ENCODE measurements around the gene KRT81.

DNA sequence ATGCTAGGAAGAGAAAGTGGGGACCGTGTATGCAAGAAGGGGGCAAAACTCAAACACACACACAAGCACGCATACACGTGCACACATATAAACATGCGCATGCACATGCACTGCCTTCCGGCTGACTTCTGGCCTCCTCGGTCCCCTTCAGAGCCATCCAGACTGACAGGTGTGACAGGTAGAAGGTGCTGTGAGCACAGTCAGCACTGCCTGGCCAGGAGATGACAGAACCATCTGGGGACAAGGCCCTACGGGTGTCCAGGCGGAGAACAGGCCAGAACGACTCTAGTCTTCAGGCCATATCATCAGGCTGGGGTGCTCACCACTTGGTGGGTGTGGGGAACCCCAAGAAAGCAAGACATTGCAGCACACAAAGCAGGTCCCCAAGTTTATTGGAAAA is 22.6 kb upstream of the KRT81 start:
- TF ChIP-seq POLR2A (IDR thresholded peaks at IDR 0.05), result no peak
- TF ChIP-seq, protein P1, sequence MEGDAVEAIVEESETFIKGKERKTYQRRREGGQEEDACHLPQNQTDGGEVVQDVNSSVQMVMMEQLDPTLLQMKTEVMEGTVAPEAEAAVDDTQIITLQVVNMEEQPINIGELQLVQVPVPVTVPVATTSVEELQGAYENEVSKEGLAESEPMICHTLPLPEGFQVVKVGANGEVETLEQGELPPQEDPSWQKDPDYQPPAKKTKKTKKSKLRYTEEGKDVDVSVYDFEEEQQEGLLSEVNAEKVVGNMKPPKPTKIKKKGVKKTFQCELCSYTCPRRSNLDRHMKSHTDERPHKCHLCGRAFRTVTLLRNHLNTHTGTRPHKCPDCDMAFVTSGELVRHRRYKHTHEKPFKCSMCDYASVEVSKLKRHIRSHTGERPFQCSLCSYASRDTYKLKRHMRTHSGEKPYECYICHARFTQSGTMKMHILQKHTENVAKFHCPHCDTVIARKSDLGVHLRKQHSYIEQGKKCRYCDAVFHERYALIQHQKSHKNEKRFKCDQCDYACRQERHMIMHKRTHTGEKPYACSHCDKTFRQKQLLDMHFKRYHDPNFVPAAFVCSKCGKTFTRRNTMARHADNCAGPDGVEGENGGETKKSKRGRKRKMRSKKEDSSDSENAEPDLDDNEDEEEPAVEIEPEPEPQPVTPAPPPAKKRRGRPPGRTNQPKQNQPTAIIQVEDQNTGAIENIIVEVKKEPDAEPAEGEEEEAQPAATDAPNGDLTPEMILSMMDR (IDR thresholded peaks at IDR 0.05), result no peak

Data from Peyer's patch (tissue), 4 donors.